Thyroid gland (tissue), 4 donors: ENCODE measurements around the gene PMM2.

Experiments used
- POLR2A ChIP-seq, 2 donors: fragments of 450-650 bp; IDR thresholded peaks; one replicate each; pipeline ENCODE4 v1.6.1; 2017; ENCODE audit warnings: antibody characterized with exemption in 2 of 2, mild to moderate bottlenecking in 2 of 2, moderate library complexity in 1 of 2
- TF ChIP-seq, protein P1 (sequence below), 6 experiments: fragments of 200-600 bp in 3 of 6; fragments of 450-650 bp in 3 of 6; sonication (generic) in 3 of 6; IDR thresholded peaks; one replicate each; pipeline ENCODE4 v1.5.1; 2016 to 2019; ENCODE audit warnings: antibody characterized with exemption in 6 of 6, mild to moderate bottlenecking in 2 of 6, inconsistent platforms in 1 of 6, moderate library complexity in 1 of 6

- TF ChIP-seq, protein P1, sequence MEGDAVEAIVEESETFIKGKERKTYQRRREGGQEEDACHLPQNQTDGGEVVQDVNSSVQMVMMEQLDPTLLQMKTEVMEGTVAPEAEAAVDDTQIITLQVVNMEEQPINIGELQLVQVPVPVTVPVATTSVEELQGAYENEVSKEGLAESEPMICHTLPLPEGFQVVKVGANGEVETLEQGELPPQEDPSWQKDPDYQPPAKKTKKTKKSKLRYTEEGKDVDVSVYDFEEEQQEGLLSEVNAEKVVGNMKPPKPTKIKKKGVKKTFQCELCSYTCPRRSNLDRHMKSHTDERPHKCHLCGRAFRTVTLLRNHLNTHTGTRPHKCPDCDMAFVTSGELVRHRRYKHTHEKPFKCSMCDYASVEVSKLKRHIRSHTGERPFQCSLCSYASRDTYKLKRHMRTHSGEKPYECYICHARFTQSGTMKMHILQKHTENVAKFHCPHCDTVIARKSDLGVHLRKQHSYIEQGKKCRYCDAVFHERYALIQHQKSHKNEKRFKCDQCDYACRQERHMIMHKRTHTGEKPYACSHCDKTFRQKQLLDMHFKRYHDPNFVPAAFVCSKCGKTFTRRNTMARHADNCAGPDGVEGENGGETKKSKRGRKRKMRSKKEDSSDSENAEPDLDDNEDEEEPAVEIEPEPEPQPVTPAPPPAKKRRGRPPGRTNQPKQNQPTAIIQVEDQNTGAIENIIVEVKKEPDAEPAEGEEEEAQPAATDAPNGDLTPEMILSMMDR (IDR thresholded peaks at IDR 0.05) = no peak
- no peak for TF ChIP-seq POLR2A (IDR thresholded peaks at IDR 0.05)
Observed at GRCh38 chr16:8894736-8895334, 97.2 kb downstream of the PMM2 start.
